ENCODE measurements around the gene PEX7.
"Not testable (repeated sequence)": the region's sequence is repeated elsewhere in the genome, so short reads cannot be mapped to it uniquely, and the experiment has no call there.

Gene PEX7

DNA sequence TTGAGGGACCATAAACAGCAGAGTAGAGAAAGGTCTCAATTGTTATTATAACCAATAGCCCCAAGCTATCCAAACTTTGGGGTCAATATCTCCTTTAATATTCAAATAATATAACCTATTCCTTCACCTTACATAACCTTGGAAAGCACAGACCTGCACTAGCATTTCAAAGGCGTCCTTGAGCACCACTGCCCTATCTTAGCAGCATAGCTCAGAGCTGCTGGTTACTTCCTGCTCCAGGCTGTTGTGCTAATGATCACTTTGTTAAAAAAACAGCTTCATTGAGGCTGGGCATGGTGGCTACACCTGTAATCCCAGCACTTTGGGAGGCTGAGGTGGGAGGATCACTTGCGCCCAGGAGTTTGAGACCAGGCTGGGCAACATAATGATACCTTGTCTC is 110.2 kb downstream of the PEX7 start:
- H3K4me3 ChIP-seq (ENCODE audit: insufficient read depth, low read depth, low read length, poor library complexity, severe bottlenecking) = no peak overlapping the region
- no peak overlapping the region for H3K27ac ChIP-seq (ENCODE audit: insufficient read depth, low read length, poor library complexity, severe bottlenecking)
- no peaks in the 10 kb centered on the region for H3K9me3 ChIP-seq (ENCODE audit: control insufficient read depth, low read length)
- H3K36me3 ChIP-seq (ENCODE audit: control insufficient read depth, insufficient read depth, low read length) = no peaks in the 10 kb centered on the region
- no peak for DNase-seq
- H3K27me3 ChIP-seq (replicated peaks; ENCODE audit: control insufficient read depth, insufficient read depth, low read length, poor library complexity, severe bottlenecking) = no peaks in the 10 kb centered on the region
- no peaks in the 10 kb centered on the region for H3K4me1 ChIP-seq (ENCODE audit: control insufficient read depth, insufficient read depth, low read length, poor library complexity, severe bottlenecking)

DNA sequence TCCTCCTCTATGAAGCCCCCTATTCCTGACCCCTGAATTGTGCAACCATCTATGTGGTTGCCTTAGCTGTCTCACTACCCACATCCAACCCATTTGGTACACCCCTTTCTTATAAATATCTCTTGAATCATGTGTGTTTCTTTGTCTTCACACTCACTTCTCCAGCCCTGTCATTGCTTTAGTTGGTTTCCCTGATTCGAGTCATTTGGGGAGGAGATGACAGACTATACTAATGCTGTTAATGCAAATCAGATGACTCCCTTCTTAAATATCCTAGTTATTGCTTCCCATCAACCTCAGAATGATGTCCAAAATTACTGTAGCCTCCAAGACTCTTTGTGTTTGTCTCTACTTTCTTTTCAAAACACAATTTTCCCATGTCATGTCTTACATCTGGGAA is 122.7 kb downstream of the PEX7 start:
- no peak for DNase-seq
- Histone ChIP-seq H3K36me3 (ENCODE audit: control insufficient read depth, insufficient read depth, low read length) (no peaks in the 10 kb centered on the region), H3K27ac (ENCODE audit: insufficient read depth, low read length, poor library complexity, severe bottlenecking) (no peak overlapping the region), H3K27me3 (replicated peaks; ENCODE audit: control insufficient read depth, insufficient read depth, low read length, poor library complexity, severe bottlenecking) (no peaks in the 10 kb centered on the region), H3K4me1 (ENCODE audit: control insufficient read depth, insufficient read depth, low read length, poor library complexity, severe bottlenecking) (no peaks in the 10 kb centered on the region), H3K4me3 (ENCODE audit: insufficient read depth, low read depth, low read length, poor library complexity, severe bottlenecking) (no peak overlapping the region), H3K9me3 (ENCODE audit: control insufficient read depth, low read length) (no peaks in the 10 kb centered on the region)

DNA sequence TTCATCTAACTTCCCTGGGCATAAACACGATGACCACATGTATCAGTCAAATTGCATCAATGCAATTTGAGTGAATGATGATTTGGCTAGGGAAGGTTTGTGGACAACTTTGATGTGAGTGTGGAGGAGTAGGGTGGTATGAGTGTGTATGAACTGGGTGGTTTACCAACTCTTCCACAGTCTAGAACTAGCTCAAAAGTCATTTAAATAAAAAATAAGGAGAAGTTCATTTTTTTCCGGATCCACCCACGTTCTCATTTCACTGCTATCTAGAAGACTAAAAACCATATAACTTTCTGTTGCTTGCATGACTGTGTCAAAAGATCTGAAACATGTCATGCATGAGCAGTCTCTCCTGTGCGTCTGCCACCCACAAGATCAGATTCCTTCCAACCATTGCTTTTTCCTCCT is 123.3 kb downstream of the PEX7 start:
- Histone ChIP-seq H3K27me3 (replicated peaks; ENCODE audit: control insufficient read depth, insufficient read depth, low read length, poor library complexity, severe bottlenecking) (no peaks in the 10 kb centered on the region), H3K4me3 (ENCODE audit: insufficient read depth, low read depth, low read length, poor library complexity, severe bottlenecking) (no peak overlapping the region), H3K27ac (ENCODE audit: insufficient read depth, low read length, poor library complexity, severe bottlenecking) (no peak overlapping the region), H3K4me1 (ENCODE audit: control insufficient read depth, insufficient read depth, low read length, poor library complexity, severe bottlenecking) (no peaks in the 10 kb centered on the region), H3K9me3 (ENCODE audit: control insufficient read depth, low read length) (no peaks in the 10 kb centered on the region), H3K36me3 (ENCODE audit: control insufficient read depth, insufficient read depth, low read length) (no peaks in the 10 kb centered on the region)
- DNase-seq = no peak

DNA sequence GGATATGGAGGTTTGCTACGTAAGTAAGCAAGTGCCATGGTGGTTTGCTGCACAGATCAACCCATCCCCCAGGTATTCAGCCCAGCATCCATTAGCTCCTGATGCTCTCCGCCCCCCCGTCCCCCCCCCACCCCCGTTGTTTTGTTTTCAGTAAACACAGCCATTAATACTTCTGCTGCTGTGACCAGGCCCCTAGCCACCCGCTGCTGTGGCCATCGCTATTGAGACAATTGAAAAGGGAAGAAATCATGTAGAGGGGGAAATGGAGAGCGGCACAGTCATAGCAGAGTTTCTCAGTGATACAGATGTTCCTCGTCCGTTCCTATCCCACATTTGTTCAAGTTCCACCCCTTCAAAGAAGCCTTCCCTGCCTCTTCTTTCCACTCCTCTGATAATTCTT is 124.6 kb downstream of the PEX7 start:
- Histone ChIP-seq H3K4me3 (ENCODE audit: insufficient read depth, low read depth, low read length, poor library complexity, severe bottlenecking) (no peak overlapping the region), H3K27me3 (replicated peaks; ENCODE audit: control insufficient read depth, insufficient read depth, low read length, poor library complexity, severe bottlenecking) (no peaks in the 10 kb centered on the region), H3K4me1 (ENCODE audit: control insufficient read depth, insufficient read depth, low read length, poor library complexity, severe bottlenecking) (no peaks in the 10 kb centered on the region), H3K27ac (ENCODE audit: insufficient read depth, low read length, poor library complexity, severe bottlenecking) (no peak overlapping the region), H3K9me3 (ENCODE audit: control insufficient read depth, low read length) (no peaks in the 10 kb centered on the region), H3K36me3 (ENCODE audit: control insufficient read depth, insufficient read depth, low read length) (no peaks in the 10 kb centered on the region)
- DNase-seq = no peak

DNA sequence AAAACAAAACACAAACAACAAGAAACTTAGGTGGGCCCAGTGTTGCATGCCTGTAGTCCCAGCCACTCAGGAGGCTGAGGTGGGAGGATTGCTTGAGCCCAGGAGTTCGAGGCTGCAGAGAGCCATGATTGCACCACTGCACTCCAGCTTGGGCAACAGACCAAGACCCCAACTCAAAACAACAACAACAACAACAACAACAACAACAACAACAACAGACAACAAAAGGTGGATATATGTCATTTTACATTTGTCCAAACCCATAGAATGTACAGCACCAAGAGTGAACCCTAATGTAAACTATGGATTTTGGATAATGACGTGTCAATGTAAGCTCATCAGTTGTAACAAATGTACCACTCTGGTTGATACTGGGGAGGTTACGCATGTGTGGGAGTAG is 127.6 kb downstream of the PEX7 start:
- H3K27me3 ChIP-seq (replicated peaks; ENCODE audit: control insufficient read depth, insufficient read depth, low read length, poor library complexity, severe bottlenecking); H3K4me3 ChIP-seq (ENCODE audit: insufficient read depth, low read depth, low read length, poor library complexity, severe bottlenecking); DNase-seq: not testable (repeated sequence)

DNA sequence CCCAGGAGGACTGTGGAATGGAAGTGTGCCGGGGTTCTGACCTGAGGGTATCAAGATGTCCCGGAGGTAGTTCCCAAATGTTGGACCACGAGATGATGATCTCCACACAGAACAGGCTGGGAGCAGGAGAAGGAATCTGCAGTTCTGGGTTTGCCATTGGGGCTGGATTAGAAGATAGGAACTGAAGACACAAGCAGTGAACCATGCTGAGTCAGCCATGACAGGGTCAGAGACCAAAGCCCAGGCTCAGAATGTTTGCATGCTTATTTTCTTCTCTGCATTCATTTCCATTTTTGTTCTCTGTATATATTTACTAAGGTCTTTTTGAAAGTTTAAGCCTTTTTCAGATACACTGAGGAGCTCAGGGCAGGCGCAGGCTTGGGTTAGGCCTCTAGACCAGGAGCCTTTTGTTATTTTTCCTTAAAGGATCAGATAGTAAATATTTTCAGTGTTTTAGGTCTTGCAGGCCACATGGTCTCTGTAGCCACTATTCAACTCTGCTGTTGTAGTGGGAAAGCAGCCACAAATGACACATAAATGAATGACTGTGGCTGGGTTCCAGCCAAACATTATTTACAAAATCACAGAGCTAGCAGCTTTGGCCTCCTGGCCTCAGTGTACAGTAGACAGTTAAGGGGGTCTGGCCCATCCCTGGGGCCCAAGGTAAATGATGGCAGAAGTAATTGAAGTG is 128.2 kb downstream of the PEX7 start:
- DNase-seq = no peak
- H3K4me1 ChIP-seq (ENCODE audit: control insufficient read depth, insufficient read depth, low read length, poor library complexity, severe bottlenecking) = no peaks in the 10 kb centered on the region
- H3K9me3 ChIP-seq (ENCODE audit: control insufficient read depth, low read length) = no peaks in the 10 kb centered on the region
- H3K4me3 ChIP-seq (ENCODE audit: insufficient read depth, low read depth, low read length, poor library complexity, severe bottlenecking) = no peak overlapping the region
- H3K27me3 ChIP-seq (replicated peaks; ENCODE audit: control insufficient read depth, insufficient read depth, low read length, poor library complexity, severe bottlenecking) = no peaks in the 10 kb centered on the region
- no peaks in the 10 kb centered on the region for H3K36me3 ChIP-seq (ENCODE audit: control insufficient read depth, insufficient read depth, low read length)
- no peak overlapping the region for H3K27ac ChIP-seq (ENCODE audit: insufficient read depth, low read length, poor library complexity, severe bottlenecking)

More for the DNA sequence above, 127.6 kb downstream of the PEX7 start:
- H3K27ac ChIP-seq (ENCODE audit: insufficient read depth, low read length, poor library complexity, severe bottlenecking); H3K4me1 ChIP-seq (ENCODE audit: control insufficient read depth, insufficient read depth, low read length, poor library complexity, severe bottlenecking); H3K9me3 ChIP-seq (ENCODE audit: control insufficient read depth, low read length); H3K36me3 ChIP-seq (ENCODE audit: control insufficient read depth, insufficient read depth, low read length): not testable (repeated sequence)

DNA sequence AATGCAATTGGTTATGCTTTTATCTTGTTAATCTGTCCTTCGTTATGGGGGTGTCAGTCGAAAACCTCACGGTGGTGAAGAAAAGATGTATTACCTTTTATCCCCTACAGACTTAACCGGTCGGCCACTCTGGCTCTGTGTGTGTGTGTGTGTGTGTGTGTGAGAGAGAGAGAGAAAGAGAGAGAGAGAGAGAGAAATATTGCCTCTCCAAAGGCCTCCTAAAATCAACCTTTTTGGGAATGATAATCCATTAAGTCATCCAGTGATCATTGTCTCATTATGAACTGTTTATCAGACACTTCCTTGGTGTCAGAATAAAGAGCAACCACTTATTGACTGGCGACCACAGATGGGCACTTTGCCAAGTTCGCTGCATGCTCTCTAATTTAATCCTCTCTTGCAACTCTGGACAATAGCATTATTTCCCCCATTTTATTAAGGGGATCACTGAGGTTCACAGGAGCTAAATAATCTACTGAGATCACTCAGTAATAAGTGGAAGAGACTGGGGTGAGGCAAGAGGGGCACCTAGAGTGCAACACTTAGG is 130.4 kb downstream of the PEX7 start:
- H3K4me1 ChIP-seq (ENCODE audit: control insufficient read depth, insufficient read depth, low read length, poor library complexity, severe bottlenecking) = no peaks in the 10 kb centered on the region
- H3K9me3 ChIP-seq (ENCODE audit: control insufficient read depth, low read length) = no peaks in the 10 kb centered on the region
- no peak for DNase-seq
- no peaks in the 10 kb centered on the region for H3K36me3 ChIP-seq (ENCODE audit: control insufficient read depth, insufficient read depth, low read length)
- H3K4me3 ChIP-seq (ENCODE audit: insufficient read depth, low read depth, low read length, poor library complexity, severe bottlenecking) = no peak overlapping the region
- no peaks in the 10 kb centered on the region for H3K27me3 ChIP-seq (replicated peaks; ENCODE audit: control insufficient read depth, insufficient read depth, low read length, poor library complexity, severe bottlenecking)
- H3K27ac ChIP-seq (ENCODE audit: insufficient read depth, low read length, poor library complexity, severe bottlenecking) = no peak overlapping the region

DNA sequence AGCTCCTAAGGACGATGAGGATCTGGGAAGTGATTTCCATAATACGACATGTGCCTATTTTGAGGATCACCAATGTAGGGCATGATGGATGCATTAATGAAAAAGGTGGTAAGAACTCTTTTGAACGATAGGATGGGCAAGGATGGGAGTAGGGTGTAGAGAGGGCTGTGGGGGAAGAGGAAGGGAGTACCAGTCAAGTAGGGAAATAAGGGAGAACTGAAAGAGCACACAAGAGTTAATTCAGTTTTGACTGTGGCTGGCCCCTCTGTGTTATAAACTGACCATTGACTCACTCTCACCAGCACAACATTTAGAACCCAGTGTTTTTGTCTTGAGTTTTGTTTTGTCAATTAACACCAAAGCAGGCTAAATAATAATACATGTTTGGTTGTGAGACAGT is 132.7 kb downstream of the PEX7 start:
- DNase-seq = no peak
- Histone ChIP-seq H3K27ac (ENCODE audit: insufficient read depth, low read length, poor library complexity, severe bottlenecking) (no peak overlapping the region), H3K36me3 (ENCODE audit: control insufficient read depth, insufficient read depth, low read length) (no peaks in the 10 kb centered on the region), H3K9me3 (ENCODE audit: control insufficient read depth, low read length) (no peaks in the 10 kb centered on the region), H3K4me1 (ENCODE audit: control insufficient read depth, insufficient read depth, low read length, poor library complexity, severe bottlenecking) (no peaks in the 10 kb centered on the region), H3K4me3 (ENCODE audit: insufficient read depth, low read depth, low read length, poor library complexity, severe bottlenecking) (no peak overlapping the region), H3K27me3 (replicated peaks; ENCODE audit: control insufficient read depth, insufficient read depth, low read length, poor library complexity, severe bottlenecking) (no peaks in the 10 kb centered on the region)

DNA sequence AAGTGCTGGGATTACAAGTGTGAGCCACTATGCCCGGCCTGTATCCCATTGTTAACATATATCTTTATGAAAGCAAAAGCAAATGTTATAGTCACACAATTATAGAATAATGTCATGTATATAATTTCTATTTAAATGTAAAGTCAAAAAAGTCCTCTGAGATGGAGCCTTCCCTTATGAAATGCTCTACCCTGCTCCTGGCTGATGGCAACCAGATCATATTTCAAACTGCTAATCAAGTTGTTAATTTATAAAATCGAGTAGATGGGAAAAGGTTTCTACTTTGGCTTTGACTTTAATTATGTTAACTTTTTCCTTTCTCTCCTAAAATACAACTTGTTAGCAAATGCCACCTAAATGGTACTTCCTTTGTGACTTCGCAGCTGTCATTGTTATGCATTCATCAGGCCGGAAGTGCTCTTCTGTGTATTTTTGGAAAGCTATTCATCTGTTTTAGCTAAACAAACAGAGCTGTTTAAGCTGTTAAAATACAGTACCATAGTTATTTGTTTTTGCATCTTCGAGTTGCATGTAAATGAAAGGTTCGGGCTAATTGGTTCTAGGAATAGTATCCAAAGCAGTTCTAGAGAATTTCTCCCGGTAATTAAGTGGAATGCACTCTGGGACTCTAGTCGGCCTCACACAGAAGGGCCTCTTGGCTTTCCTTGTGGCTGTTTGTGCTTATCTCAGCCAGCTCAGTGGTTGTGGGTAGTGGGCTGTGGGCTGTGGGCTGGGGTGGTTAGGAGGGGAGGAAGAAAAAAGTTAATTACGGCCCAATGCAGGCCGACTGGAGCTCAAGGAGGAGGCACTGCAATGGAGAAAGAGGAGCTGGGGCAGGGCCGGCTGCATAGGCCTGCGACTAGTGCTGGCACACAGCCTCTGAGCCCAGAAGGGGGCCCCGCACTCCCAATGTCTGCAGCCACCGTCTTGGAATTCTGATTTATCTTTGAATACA is 134.5 kb downstream of the PEX7 start:
- Histone ChIP-seq H3K27ac (ENCODE audit: insufficient read depth, low read length, poor library complexity, severe bottlenecking) (no peak overlapping the region), H3K9me3 (ENCODE audit: control insufficient read depth, low read length) (no peaks in the 10 kb centered on the region), H3K4me3 (ENCODE audit: insufficient read depth, low read depth, low read length, poor library complexity, severe bottlenecking) (no peak overlapping the region), H3K36me3 (ENCODE audit: control insufficient read depth, insufficient read depth, low read length) (no peaks in the 10 kb centered on the region), H3K4me1 (ENCODE audit: control insufficient read depth, insufficient read depth, low read length, poor library complexity, severe bottlenecking) (no peaks in the 10 kb centered on the region), H3K27me3 (replicated peaks; ENCODE audit: control insufficient read depth, insufficient read depth, low read length, poor library complexity, severe bottlenecking) (no peaks in the 10 kb centered on the region)
- no peak for DNase-seq

DNA sequence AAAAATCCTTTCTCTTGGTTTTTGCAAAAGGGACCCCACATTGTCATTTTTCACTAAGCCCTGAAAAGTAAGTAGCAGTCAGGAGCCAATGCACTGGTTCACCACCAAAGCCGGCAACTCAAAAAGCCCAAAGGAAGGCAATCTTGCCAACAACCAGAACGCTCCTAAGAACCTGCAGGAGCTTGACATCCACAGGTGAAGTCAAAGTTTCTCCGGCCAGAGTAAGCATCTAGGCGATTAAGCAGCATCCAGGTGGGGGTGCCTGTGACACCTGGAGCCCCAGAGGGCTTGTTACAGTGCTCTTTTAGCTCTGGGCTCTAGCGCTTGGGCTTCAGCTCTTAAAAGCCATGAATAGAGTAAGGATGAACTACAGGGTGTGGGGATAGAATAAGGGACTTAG is 135.8 kb downstream of the PEX7 start:
- no peaks in the 10 kb centered on the region for H3K36me3 ChIP-seq (ENCODE audit: control insufficient read depth, insufficient read depth, low read length)
- H3K4me3 ChIP-seq (ENCODE audit: insufficient read depth, low read depth, low read length, poor library complexity, severe bottlenecking) = no peak overlapping the region
- H3K27me3 ChIP-seq (replicated peaks; ENCODE audit: control insufficient read depth, insufficient read depth, low read length, poor library complexity, severe bottlenecking) = no peaks in the 10 kb centered on the region
- H3K4me1 ChIP-seq (ENCODE audit: control insufficient read depth, insufficient read depth, low read length, poor library complexity, severe bottlenecking) = no peaks in the 10 kb centered on the region
- DNase-seq = no peak
- H3K9me3 ChIP-seq (ENCODE audit: control insufficient read depth, low read length) = no peaks in the 10 kb centered on the region
- H3K27ac ChIP-seq (ENCODE audit: insufficient read depth, low read length, poor library complexity, severe bottlenecking) = no peak overlapping the region
